NCI-H1694 (cell line): ENCODE measurements around the gene DZIP3.

Source experiments
- DNase-seq: peaks from one replicate; lab custom pipeline; 2025; lab: John Stamatoyannopoulos, UW

Gene DZIP3

DNA sequence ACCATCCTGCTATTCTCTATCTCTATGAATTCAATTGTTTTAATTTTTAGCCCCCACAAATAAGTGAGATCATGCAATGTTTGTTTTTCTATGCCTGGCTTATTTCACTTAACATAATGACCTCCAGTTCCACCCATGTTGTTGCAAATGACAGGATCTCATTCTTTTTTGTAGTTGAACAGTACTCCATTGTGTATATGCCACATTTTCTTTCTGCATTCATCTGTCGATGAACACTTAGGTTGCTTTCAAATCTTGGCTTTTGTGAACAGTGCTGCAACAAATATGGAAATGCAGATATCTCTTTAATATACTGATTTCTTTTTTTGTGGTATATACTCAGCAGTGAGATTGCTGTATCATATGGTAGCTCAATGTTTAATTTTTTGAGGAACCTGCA lies 108.9 kb downstream of the DZIP3 start:
- no peak for DNase-seq

DNA sequence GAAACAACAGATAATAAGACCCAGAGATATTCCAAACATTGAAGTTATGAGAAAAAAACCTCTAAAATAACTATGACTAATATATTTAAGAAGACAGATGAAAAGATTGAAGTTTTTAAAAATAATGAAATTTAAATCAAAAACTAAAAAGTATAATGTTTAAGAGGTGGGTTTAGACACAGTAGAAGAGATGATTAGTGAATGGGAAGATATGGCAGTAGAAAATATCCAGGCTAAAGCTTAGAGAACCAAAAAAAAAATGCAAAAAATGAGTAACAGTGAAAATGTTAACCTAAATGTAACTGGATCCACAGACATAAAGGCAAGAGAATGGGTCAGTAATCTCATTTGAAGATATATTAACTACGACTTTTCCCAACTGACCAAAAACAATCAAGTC lies 115.5 kb downstream of the DZIP3 start:
- no peak for DNase-seq

DNA sequence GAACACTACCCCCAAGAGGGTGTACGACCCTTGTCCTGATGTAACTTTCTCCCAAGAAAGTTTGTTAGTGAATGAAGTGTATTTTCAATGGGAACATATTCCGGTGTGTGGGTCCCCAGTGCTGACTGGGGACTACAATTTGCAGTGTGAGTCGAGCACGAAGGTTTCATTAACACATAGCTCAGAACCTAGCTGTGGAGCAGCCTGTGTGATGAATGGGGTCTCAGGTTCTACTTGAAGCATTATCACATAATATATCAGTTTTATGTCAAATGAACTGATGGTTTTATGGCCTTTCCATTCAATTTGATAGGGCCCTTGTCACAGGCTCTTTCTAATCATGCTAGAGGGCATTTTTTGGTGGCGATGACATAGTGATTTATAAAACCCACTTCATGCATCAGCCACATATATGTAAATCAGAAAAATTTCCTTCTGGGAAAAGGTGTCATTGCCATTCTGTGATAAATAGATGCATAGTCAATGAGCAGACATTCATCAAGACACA lies 123.5 kb downstream of the DZIP3 start:
- no peak for DNase-seq

DNA sequence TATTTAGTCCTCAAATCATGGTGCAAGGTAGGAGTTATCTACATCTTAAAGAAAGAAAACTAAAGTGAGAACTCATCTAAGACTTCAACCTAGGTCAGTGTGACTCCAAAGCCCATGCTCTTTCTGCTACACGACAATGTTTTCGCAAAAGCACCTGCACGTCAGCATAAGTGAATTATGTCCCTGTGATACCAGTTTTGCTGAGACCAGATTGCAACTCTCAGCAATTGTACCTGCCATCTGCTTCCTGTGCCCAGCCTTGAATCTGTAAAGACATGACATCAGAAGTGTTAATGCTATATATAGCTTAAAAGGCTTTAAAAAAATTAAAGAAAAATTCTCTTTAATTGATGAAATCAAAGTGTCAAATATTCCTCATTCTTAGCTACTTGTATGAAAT lies 124.3 kb downstream of the DZIP3 start:
- no peak for DNase-seq

DNA sequence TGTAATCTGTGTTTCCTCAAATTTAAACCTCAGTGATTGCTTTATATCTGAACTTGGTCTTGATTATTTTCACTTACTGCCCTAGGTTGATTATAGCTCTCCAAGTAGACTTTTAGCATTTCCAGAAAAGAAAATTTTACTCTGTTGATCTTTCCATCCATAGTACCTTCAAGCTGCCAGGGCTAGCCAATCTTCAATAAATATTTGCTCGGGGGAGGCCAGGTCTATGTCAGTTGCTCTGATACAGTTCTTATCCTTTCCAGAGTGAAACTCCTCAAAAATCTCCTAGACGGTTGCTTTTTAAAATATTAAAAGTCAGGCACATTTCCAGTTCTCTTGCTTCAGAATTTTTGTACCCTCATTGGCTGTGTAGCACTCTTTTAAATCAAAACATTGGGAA lies 128.9 kb downstream of the DZIP3 start:
- no peak for DNase-seq

DNA sequence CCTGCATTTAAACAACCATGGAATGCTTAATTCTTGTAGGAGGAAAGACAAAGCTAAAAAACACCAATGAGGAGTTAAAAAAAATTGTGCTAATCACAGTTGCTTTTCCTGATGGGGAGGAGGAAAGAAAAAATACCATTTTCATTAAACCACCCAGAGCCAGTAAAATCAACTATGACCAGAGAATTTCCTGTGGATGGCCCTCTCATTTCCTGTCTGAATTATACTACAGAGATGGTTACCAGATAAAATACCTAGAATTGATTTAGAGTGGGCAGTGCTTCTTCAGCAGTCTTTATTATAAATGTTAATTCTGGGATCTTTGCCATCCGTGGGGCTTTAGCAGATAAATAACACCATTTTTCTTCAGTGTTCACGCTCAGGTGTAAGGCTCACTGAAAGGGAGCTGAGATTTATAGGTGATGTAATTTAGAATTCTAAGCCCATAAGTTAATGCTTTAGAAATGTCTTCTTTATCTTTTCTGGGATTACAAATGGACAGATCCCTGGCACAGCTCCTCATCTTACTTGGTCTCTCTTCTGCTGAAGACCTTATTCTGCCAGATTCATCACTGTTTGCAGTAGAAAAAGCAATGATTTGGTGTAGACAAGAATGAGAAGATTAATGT lies 129.8 kb downstream of the DZIP3 start:
- no peak for DNase-seq

DNA sequence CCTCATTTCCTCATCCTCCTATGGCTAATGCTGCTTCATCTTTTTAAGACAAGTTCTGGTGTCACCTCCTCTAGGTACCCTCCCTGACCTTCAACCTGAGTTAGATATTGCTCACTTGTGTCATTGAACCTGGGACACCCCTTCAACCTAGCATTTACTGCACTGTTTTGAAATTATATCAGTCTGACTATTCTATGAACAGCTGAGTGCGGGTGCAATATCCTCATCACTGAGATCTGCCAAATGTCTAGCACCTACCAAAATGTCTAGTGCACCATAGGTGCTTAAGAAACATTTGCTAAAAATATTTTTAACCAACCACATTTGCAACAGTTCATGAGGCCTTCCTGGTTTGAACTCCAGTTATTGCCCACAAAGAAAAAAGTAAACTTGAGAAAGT lies 133.2 kb downstream of the DZIP3 start:
- no peak for DNase-seq

DNA sequence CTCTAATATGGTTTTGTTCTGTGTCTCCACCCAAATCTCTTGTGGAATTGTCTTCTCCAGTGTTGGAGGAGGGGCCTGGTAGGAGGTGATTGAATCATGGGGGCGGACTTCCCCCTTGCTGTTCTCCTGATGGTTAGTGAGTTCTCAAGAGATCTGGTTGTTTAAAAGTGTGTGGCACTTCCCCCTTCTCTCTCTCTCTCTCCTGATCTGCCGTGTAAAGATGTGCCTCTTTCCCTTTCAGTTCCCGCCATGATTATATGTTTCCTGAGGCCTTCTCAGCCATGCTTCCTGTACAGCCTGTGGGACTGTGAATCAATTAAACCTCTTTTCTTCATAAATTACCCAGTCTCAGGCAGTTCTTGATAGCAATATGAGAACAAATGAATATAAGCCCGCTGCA lies 134.6 kb downstream of the DZIP3 start:
- DNase-seq: no peak

DNA sequence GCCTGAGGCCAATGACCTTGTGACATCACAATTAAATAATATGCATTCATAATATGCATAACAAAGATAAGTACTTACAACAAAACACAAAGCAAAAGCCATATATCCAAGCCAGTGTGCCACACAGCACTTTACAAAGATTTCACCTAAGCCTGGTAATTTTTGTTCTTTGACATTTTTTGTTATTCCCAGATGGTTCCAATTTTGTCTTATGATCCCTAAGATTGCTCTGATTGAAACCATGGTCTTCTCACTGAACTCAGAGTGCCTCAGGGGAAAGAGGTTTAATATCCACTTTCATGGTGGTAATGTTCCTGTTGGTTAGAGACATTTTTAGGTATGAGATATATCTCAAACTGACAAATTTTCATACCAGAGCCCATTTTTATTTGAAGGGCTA lies 138.6 kb downstream of the DZIP3 start:
- no peak for DNase-seq

DNA sequence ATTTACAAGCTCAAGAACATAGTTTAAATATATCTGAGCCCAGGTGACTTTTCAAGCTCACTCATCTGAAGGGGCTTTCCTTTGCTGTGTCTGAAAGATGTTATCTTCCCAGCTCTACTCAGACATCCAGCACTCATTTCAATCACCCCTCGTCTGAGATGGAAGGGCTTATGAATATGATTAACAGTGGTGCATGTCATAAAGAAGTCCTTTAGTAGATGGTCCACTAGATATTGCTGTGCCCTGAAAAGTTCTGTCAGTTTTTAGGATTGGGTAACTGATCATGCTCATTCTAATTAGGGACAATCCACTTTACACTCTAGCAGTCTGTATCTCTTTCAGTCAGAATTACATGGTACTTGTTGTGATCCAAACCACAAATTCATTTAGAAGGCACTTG lies 139.4 kb downstream of the DZIP3 start:
- no peak for DNase-seq

DNA sequence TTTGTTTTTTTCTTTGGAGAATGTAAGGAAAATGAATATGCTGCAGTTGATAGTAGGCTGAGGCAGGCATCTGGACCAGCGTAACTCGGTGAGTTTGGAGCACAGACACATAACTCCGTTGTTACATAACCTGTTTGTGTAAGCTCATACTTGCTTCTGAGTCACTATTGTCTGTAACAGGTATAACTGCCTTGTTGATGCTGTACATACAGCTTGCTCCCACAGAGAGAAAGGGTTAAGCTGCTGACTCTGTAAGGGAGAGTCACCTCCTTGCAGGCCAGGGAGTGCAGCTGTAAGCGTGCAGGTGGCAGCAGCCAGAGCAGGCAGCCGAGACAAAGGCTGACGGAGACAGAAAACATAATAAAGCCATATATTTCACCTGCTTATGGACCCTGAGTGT lies 147.3 kb downstream of the DZIP3 start:
- no peak for DNase-seq

DNA sequence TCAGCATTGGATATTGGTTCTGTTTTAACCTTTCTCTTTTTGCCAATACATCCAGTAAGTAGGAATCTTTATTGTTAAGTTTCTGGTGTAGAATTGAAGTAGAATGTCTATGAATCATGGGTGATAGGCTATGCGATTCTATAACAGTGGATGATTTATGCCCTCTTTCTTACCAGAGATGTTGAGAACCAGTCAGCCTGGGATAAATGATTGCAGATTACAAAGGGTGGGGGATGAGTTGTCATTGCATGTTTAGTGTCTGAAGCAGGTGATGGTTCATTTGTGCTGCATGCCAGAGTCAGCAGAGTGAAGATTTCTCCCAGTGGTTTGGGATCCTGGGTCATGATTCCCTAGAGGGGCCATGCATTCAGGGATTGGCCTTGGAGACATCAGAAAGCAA lies 153.4 kb downstream of the DZIP3 start:
- no peak for DNase-seq
